ENCODE measurements around the gene FAM174B.

Gene FAM174B

GRCh38 chr15:92653836-92654539 is 1.6 kb downstream of the FAM174B start:
- Histone ChIP-seq H3K79me2 (ENCODE audit: insufficient read depth, low read length) (no peaks in the 10 kb centered on the region), H3K4me2 (ENCODE audit: low read depth, low read length, poor library complexity, severe bottlenecking) (no peak overlapping the region), H3K4me3 (ENCODE audit: low read length, poor library complexity, severe bottlenecking) (no peak overlapping the region)

DNA sequence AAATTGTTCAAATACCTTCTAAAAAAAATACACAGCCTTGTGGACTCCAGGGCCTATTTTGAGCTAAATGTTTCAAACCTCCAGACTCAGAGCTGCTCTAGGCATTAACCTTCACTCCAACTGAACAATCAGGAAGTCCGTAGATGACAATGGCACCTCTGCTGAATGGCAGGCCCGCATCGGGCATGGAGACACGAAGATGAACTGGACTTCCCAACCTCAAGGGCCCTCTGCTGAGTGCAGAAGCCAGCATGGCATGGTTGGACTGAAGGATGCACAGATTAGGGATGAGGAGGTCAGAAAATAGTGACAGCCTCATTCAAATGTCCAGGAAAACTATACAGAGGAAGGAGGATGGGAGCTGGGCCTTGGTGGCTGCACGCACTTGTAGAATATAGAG is 2.2 kb downstream of the FAM174B start:
- H3K9ac ChIP-seq (ENCODE audit: low read depth, low read length, poor library complexity, severe bottlenecking) = no peak overlapping the region
- TF ChIP-seq CTCF (conservative IDR thresholded peaks at IDR 0.05; ENCODE audit: low read length) (no peak), EZH2phosphoT487 (IDR thresholded peaks at IDR 0.05; ENCODE audit: borderline replicate concordance) (no peak)
- H3K36me3 ChIP-seq (ENCODE audit: insufficient read depth, low read length) = no peaks in the 10 kb centered on the region
- peaks cover 15% of the 10 kb centered on the region for H3K27me3 ChIP-seq (ENCODE audit: insufficient read depth, low read length, poor library complexity, severe bottlenecking)
- H4K20me1 ChIP-seq (ENCODE audit: insufficient read depth, low read length, poor library complexity, severe bottlenecking) = no peaks in the 10 kb centered on the region
- H3F3A ChIP-seq (ENCODE audit: low read depth) = no peaks in the 10 kb centered on the region
- H2AFZ ChIP-seq (ENCODE audit: low read length) = no peak overlapping the region
- H3K4me1 ChIP-seq (ENCODE audit: insufficient read depth, low read length, poor library complexity, severe bottlenecking) = no peaks in the 10 kb centered on the region
- H3K9me2 ChIP-seq (replicated peaks; ENCODE audit: low read depth, low read length) = no peaks in the 10 kb centered on the region
- H3K4me2 ChIP-seq (ENCODE audit: low read depth, low read length, poor library complexity, severe bottlenecking) = no peak overlapping the region
- H3K79me2 ChIP-seq (ENCODE audit: insufficient read depth, low read length) = no peaks in the 10 kb centered on the region
- H3K9me3 ChIP-seq (ENCODE audit: insufficient read depth, low read depth, low read length) = no peaks in the 10 kb centered on the region; the same call in 1 of the 2 replicates
- no peak overlapping the region for H3K4me3 ChIP-seq (ENCODE audit: low read length, poor library complexity, severe bottlenecking)

More at GRCh38 chr15:92653836-92654539, 1.6 kb downstream of the FAM174B start:
- TF ChIP-seq CTCF (conservative IDR thresholded peaks at IDR 0.05; ENCODE audit: low read length) = no peak
- no peak for TF ChIP-seq EZH2phosphoT487 (IDR thresholded peaks at IDR 0.05; ENCODE audit: borderline replicate concordance)
- Histone ChIP-seq H3K36me3 (ENCODE audit: insufficient read depth, low read length) (no peaks in the 10 kb centered on the region), H3K9me3 (ENCODE audit: insufficient read depth, low read depth, low read length) (no peaks in the 10 kb centered on the region; the same call in 1 of the 2 replicates), H3K9me2 (replicated peaks; ENCODE audit: low read depth, low read length) (no peaks in the 10 kb centered on the region), H3F3A (ENCODE audit: low read depth) (no peaks in the 10 kb centered on the region), H3K4me1 (ENCODE audit: insufficient read depth, low read length, poor library complexity, severe bottlenecking) (no peaks in the 10 kb centered on the region), H4K20me1 (ENCODE audit: insufficient read depth, low read length, poor library complexity, severe bottlenecking) (no peaks in the 10 kb centered on the region), H3K9ac (ENCODE audit: low read depth, low read length, poor library complexity, severe bottlenecking) (no peak overlapping the region), H3K27me3 (ENCODE audit: insufficient read depth, low read length, poor library complexity, severe bottlenecking) (peaks cover 15% of the 10 kb centered on the region), H2AFZ (ENCODE audit: low read length) (no peak overlapping the region)

DNA sequence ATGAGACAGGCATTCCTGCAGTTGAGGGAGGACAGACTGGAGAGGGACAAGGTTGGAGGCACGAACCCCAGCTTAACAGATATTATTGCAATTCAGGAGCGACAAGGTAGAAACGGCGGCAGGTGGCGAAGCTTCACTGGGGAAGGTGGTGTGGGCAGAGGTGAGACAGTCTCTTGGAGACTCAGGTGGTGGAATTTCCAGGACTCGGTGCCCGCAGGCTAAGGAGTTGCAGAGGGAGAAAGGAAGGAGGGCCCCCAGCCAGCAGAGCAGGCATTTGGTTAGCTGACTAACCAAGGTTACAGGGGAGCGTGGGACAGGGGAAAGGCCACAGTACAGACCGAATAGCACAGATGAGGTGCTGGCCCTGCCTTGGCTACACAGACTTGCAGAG is 3.0 kb downstream of the FAM174B start:
- TF ChIP-seq CTCF (conservative IDR thresholded peaks at IDR 0.05; ENCODE audit: low read length) (no peak), EZH2phosphoT487 (IDR thresholded peaks at IDR 0.05; ENCODE audit: borderline replicate concordance) (no peak)
- Histone ChIP-seq H3K36me3 (ENCODE audit: insufficient read depth, low read length) (no peaks in the 10 kb centered on the region), H3K27me3 (ENCODE audit: insufficient read depth, low read length, poor library complexity, severe bottlenecking) (peaks cover 15% of the 10 kb centered on the region), H3K4me2 (ENCODE audit: low read depth, low read length, poor library complexity, severe bottlenecking) (no peak overlapping the region), H3K4me1 (ENCODE audit: insufficient read depth, low read length, poor library complexity, severe bottlenecking) (no peaks in the 10 kb centered on the region), H3K9me2 (replicated peaks; ENCODE audit: low read depth, low read length) (no peaks in the 10 kb centered on the region), H3K4me3 (ENCODE audit: low read length, poor library complexity, severe bottlenecking) (no peak overlapping the region), H3K9ac (ENCODE audit: low read depth, low read length, poor library complexity, severe bottlenecking) (no peak overlapping the region), H4K20me1 (ENCODE audit: insufficient read depth, low read length, poor library complexity, severe bottlenecking) (no peaks in the 10 kb centered on the region), H3K9me3 (ENCODE audit: insufficient read depth, low read depth, low read length) (no peaks in the 10 kb centered on the region; the same call in 1 of the 2 replicates), H3K79me2 (ENCODE audit: insufficient read depth, low read length) (no peaks in the 10 kb centered on the region), H3F3A (ENCODE audit: low read depth) (no peaks in the 10 kb centered on the region), H2AFZ (ENCODE audit: low read length) (no peak overlapping the region)
